B cell (primary cell): Measurements from ENCODE around the gene GATAD2A. TPM values are rescaled to one million over a fixed set of nuclear protein-coding genes. Genes with fewer than 3 reads are reported as not detected.

ENCODE experiments used
- ATAC-seq: fragments of 200-7000 bp; cut with Tn5 transposase; one replicate; pipeline ENCODE4 v1.10.0; 2021; ENCODE audit warnings: low read depth, mild to moderate bottlenecking, moderate number of reproducible peaks, moderate library complexity
- CTCF ChIA-PET: fragments of 350-600 bp; sonication (Branson Sonifier 250); formaldehyde crosslinking; loops from one replicate; lab custom pipeline; 2021; ENCODE audit warnings: antibody characterized with exemption, inconsistent platforms; lab: Charles Lee
- POLR2A ChIA-PET: fragments of 350-600 bp; sonication (Branson Sonifier 250); formaldehyde crosslinking; loops from one replicate; lab custom pipeline; 2021; ENCODE audit warnings: antibody characterized with exemption; lab: Charles Lee
- DNase-seq: peaks from one replicate; pipeline ENCODE4 v3.0.0; 2013
- H2AFZ ChIP-seq: 2 replicates; pipeline ENCODE4 v1.6.1; 2012; ENCODE audit warnings: mild to moderate bottlenecking, low read depth, low read length; ENCODE audit not compliant: insufficient read depth, poor library complexity, severe bottlenecking
- H3K27ac ChIP-seq, 2 donors: 1 replicate in 1 of 2; 2 replicates in 1 of 2; pipeline ENCODE4 v1.5.1; 2012 to 2013; ENCODE audit warnings: low read length in 2 of 2, mild to moderate bottlenecking in 2 of 2, moderate library complexity in 1 of 2
- H3K27me3 ChIP-seq, 4 experiments: fragments of 200-600 bp in 1 of 4; sonication (generic) in 1 of 4; replicated peaks in 1 of 4; 1 replicate in 2 of 4; 2 replicates in 2 of 4; pipeline versions ENCODE4 v1.6.1 to v1.7.0; 2013 to 2016; ENCODE audit warnings: low read length in 3 of 4, mild to moderate bottlenecking in 2 of 4, mixed read lengths in 1 of 4, moderate library complexity in 1 of 4; ENCODE audit not compliant: insufficient read depth in 4 of 4, control insufficient read depth in 3 of 4; ENCODE audit errors: control extremely low read depth in 1 of 4
- H3K36me3 ChIP-seq, 2 experiments: replicated peaks in 1 of 2; 1 replicate in 1 of 2; 2 replicates in 1 of 2; pipeline versions ENCODE4 v1.6.1 to v1.7.1; 2013; ENCODE audit warnings: low read length in 1 of 2; ENCODE audit not compliant: insufficient read depth in 2 of 2, control insufficient read depth in 1 of 2; ENCODE audit errors: control extremely low read depth in 1 of 2, extremely low read depth in 1 of 2
- H3K4me1 ChIP-seq, 2 donors: fragments of 200-600 bp in 1 of 2; sonication (generic) in 1 of 2; 1 replicate in 1 of 2; 2 replicates in 1 of 2; pipeline versions ENCODE4 v1.5.1 to v1.6.1; 2013 to 2017; ENCODE audit warnings: low read length in 2 of 2; ENCODE audit not compliant: control insufficient read depth in 2 of 2, insufficient read depth in 2 of 2
- H3K4me2 ChIP-seq: replicated peaks from 2 replicates; pipeline ENCODE3; 2012; ENCODE audit warnings: mild to moderate bottlenecking, low read depth, low read length; ENCODE audit not compliant: poor library complexity, severe bottlenecking
- H3K4me3 ChIP-seq, 5 experiments: fragments of 200-600 bp in 1 of 5; sonication (generic) in 1 of 5; 1 replicate in 3 of 5; 2 replicates in 2 of 5; pipeline versions ENCODE4 v1.5.1 to v1.7.0; 2011 to 2016; ENCODE audit warnings: low read length in 4 of 5, mild to moderate bottlenecking in 4 of 5, low read depth in 2 of 5, control low read depth in 1 of 5, moderate library complexity in 1 of 5; ENCODE audit not compliant: insufficient read depth in 1 of 5; ENCODE audit errors: control extremely low read depth in 1 of 5, extremely low read depth in 1 of 5
- H3K79me2 ChIP-seq: fragments of 200-600 bp; sonication (generic); one replicate; pipeline ENCODE4 v1.6.0; 2016; ENCODE audit warnings: low read length; ENCODE audit not compliant: control insufficient read depth, insufficient read depth
- H3K9ac ChIP-seq: fragments of 200-600 bp; sonication (generic); 2 replicates; pipeline ENCODE4 v1.6.1; 2017; ENCODE audit warnings: mild to moderate bottlenecking, low read length, moderate library complexity
- H3K9me3 ChIP-seq, 3 donors: one replicate each; pipeline versions ENCODE4 v1.6.1 to v1.7.1; 2013; ENCODE audit warnings: low read length in 2 of 3; ENCODE audit not compliant: control insufficient read depth in 2 of 3, insufficient read depth in 1 of 3; ENCODE audit errors: control extremely low read depth in 1 of 3
- H4K20me1 ChIP-seq: 2 replicates; pipeline ENCODE4 v1.6.0; 2012; ENCODE audit warnings: mild to moderate bottlenecking, low read length; ENCODE audit not compliant: insufficient read depth, control insufficient read depth, poor library complexity, severe bottlenecking
- H3K27ac Mint-ChIP-seq: one replicate; pipeline ENCODE4 v1.8.0; 2021; ENCODE audit warnings: mixed read lengths
- H3K27me3 Mint-ChIP-seq: one replicate; pipeline ENCODE4 v1.8.0; 2021; ENCODE audit warnings: mixed read lengths
- H3K4me1 Mint-ChIP-seq: one replicate; pipeline ENCODE4 v1.8.0; 2021; ENCODE audit warnings: mixed read lengths
- H3K4me3 Mint-ChIP-seq: one replicate; pipeline ENCODE4 v1.8.0; 2021; ENCODE audit warnings: mixed read lengths
- H3K9me3 Mint-ChIP-seq: one replicate; pipeline ENCODE4 v1.8.0; 2022; ENCODE audit warnings: mixed read lengths; ENCODE audit not compliant: insufficient read depth
- EZH2 ChIP-seq: IDR thresholded peaks from 2 replicates; pipeline ENCODE4 v1.6.1; 2012; ENCODE audit warnings: borderline replicate concordance, low read depth, mild to moderate bottlenecking, moderate library complexity, low read length; ENCODE audit not compliant: insufficient read depth, poor library complexity, severe bottlenecking
- WGBS: methylation state at CpG from one replicate; pipeline ENCODE4 v1.1.5; 2013; ENCODE audit warnings: missing lambda C conversion rate; ENCODE audit not compliant: insufficient coverage; 5-methylcytosine and 5-hydroxymethylcytosine counted together
- intact Hi-C: fragments of 100-400 bp; cut with micrococcal nuclease; formaldehyde crosslinking; loops from one replicate; pipeline ENCODE4 v1.10.0; 2022
- polyA plus RNA-seq: library from polyadenylated mRNA; depleted of rRNA; stranded (reverse); fragments of >200 nt; gene quantifications from 2 replicates; pipeline ENCODE4 v1.2.3, GENCODE V29; 2012
- total RNA-seq, 2 donors: library from RNA; stranded (reverse); fragments of 120-200 nt in 1 of 2; gene quantifications; 1 replicate in 1 of 2; 2 replicates in 1 of 2; pipeline versions ENCODE4 v1.2.3 to v1.2.4, GENCODE V29; 2013 to 2022
- TF ChIP-seq, protein P1 (sequence below): fragments of 200-600 bp; IDR thresholded peaks from one replicate; pipeline ENCODE4 v1.8.0; 2022; ENCODE audit warnings: antibody characterized with exemption, mild to moderate bottlenecking

Gene GATAD2A
- total and polyA plus RNA-seq, 2 donors (not counting 1 experiment from before 2014, with no cell fraction given), result 28.8 to 76.3 TPM

- H3K4me3 ChIP-seq, result peak overlapping the region in 2 of 5 experiments; percentile 83 to 88
- H3K79me2 ChIP-seq, result peaks cover 64% of the 10 kb centered on the region
- H3K36me3 ChIP-seq, result no peaks in the 10 kb centered on the region
- no peaks in the 10 kb centered on the region for H3K27me3 Mint-ChIP-seq
- H3K27ac ChIP-seq, result peak overlapping the region; percentile 5 to 89
- H4K20me1 ChIP-seq, result peaks cover 11% of the 10 kb centered on the region
- H3K9ac ChIP-seq, result peak overlapping the region; percentile 87
- H3K9me3 Mint-ChIP-seq, result no peaks in the 10 kb centered on the region
- peak overlapping the region; percentile 92 for H3K4me3 Mint-ChIP-seq
- TF ChIP-seq, protein P1, sequence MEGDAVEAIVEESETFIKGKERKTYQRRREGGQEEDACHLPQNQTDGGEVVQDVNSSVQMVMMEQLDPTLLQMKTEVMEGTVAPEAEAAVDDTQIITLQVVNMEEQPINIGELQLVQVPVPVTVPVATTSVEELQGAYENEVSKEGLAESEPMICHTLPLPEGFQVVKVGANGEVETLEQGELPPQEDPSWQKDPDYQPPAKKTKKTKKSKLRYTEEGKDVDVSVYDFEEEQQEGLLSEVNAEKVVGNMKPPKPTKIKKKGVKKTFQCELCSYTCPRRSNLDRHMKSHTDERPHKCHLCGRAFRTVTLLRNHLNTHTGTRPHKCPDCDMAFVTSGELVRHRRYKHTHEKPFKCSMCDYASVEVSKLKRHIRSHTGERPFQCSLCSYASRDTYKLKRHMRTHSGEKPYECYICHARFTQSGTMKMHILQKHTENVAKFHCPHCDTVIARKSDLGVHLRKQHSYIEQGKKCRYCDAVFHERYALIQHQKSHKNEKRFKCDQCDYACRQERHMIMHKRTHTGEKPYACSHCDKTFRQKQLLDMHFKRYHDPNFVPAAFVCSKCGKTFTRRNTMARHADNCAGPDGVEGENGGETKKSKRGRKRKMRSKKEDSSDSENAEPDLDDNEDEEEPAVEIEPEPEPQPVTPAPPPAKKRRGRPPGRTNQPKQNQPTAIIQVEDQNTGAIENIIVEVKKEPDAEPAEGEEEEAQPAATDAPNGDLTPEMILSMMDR, result no peak
- no peak for TF ChIP-seq EZH2
- DNase-seq (no peak), ATAC-seq (no peak)
- ChIA-PET CTCF (interaction anchor here (0.7 kb wide), 1 partner anchor 102 kb away, joined by 3 read pairs; no protein-coding TSS in a partner anchor), POLR2A (interaction anchor here (0.7 to 1.4 kb wide), 2 partner anchors 18 to 514 kb away, joined by 4 to 5 read pairs; partner anchors contain the start of genes GATAD2A and ZNF93)
- intact Hi-C loops, result no loop called here
- peak overlapping the region; percentile 32 for H3K27ac Mint-ChIP-seq
- peaks cover 52% of the 10 kb centered on the region for H3K4me1 Mint-ChIP-seq
- H2AFZ ChIP-seq, result no peak overlapping the region
- peaks cover 15 to 24% of the 10 kb centered on the region in 2 donors for H3K4me1 ChIP-seq
- WGBS, result 50% methylated on average over 2 of the region's 5 CpGs
- H3K4me2 ChIP-seq, result peak overlapping the region; percentile 99
- no peaks in the 10 kb centered on the region for H3K9me3 ChIP-seq
- H3K27me3 ChIP-seq, result no peaks in the 10 kb centered on the region
These were observed 18.4 kb upstream of the GATAD2A start for GRCh38 chr19:19387108-19387507.
